Endodermal cell (in vitro differentiated cells): ENCODE data around the gene AKT1. TPM values are rescaled to one million over a fixed set of nuclear protein-coding genes. Genes with fewer than 3 reads are reported as not detected.

Experiments
- DNase-seq: peaks from one replicate; pipeline ENCODE4 v3.0.0-alpha.2; 2017
- H3K27ac ChIP-seq: 2 replicates; pipeline ENCODE4 v1.5.1; 2013; ENCODE audit warnings: mild to moderate bottlenecking, low read depth, low read length, moderate library complexity
- H3K27me3 ChIP-seq: 2 replicates; pipeline ENCODE4 v1.6.1; 2013; ENCODE audit warnings: mild to moderate bottlenecking, low read length, moderate library complexity; ENCODE audit not compliant: insufficient read depth, control insufficient read depth, poor library complexity, severe bottlenecking
- H3K36me3 ChIP-seq: 2 replicates; pipeline ENCODE4 v1.7.0; 2013; ENCODE audit warnings: mild to moderate bottlenecking, low read length, moderate library complexity; ENCODE audit not compliant: control insufficient read depth, insufficient read depth
- H3K4me1 ChIP-seq: one replicate; pipeline ENCODE4 v1.7.0; 2013; ENCODE audit warnings: low read length; ENCODE audit not compliant: control insufficient read depth, insufficient read depth
- H3K4me3 ChIP-seq: 2 replicates; pipeline ENCODE4 v1.5.1; 2013; ENCODE audit warnings: mild to moderate bottlenecking, low read length, moderate library complexity
- H3K9ac ChIP-seq: 2 replicates; pipeline ENCODE4 v1.6.1; 2013; ENCODE audit warnings: mild to moderate bottlenecking, low read length, moderate library complexity; ENCODE audit not compliant: poor library complexity, severe bottlenecking; ENCODE audit errors: extremely low read depth
- H3K9me3 ChIP-seq: 2 replicates; pipeline ENCODE4 v1.6.1; 2013; ENCODE audit warnings: mild to moderate bottlenecking, low read length, moderate library complexity; ENCODE audit not compliant: control insufficient read depth
- H3K27ac Mint-ChIP-seq: 2 replicates; pipeline ENCODE4 v1.8.0; 2020; ENCODE audit warnings: mixed read lengths
- H3K27me3 Mint-ChIP-seq: 2 replicates; pipeline ENCODE4 v1.8.0; 2021; ENCODE audit warnings: mild to moderate bottlenecking, mixed read lengths; ENCODE audit not compliant: insufficient read depth
- H3K36me3 Mint-ChIP-seq: 2 replicates; pipeline ENCODE4 v1.8.0; 2020; ENCODE audit warnings: low read depth, mixed read lengths
- H3K4me1 Mint-ChIP-seq: 2 replicates; pipeline ENCODE4 v1.8.0; 2020; ENCODE audit warnings: mixed read lengths
- H3K4me3 Mint-ChIP-seq: 2 replicates; pipeline ENCODE4 v1.8.0; 2020; ENCODE audit warnings: mild to moderate bottlenecking, moderate library complexity, mixed read lengths
- H3K9me3 Mint-ChIP-seq: 2 replicates; pipeline ENCODE4 v1.8.0; 2020; ENCODE audit warnings: mild to moderate bottlenecking, mixed read lengths
- WGBS, 2 experiments: methylation state at CpG; one replicate each; pipeline versions ENCODE4 v1.1.5 to v1.1.7; 2013; ENCODE audit warnings: missing lambda C conversion rate in 2 of 2, mixed read lengths in 1 of 2; ENCODE audit not compliant: insufficient coverage in 1 of 2, insufficient read length in 1 of 2; 5-methylcytosine and 5-hydroxymethylcytosine counted together
- total RNA-seq, 2 donors: library from RNA; stranded (reverse); fragmentation: NEBNext Ultra II Directional in 1 of 2; extraction: Animal tissue kit (Norgen Biotek cat#: 25700) in 1 of 2; gene quantifications; 2 replicates in 1 of 2; 3 replicates in 1 of 2; pipeline ENCODE4 v1.2.1, GENCODE V29; 2021
- TF ChIP-seq, protein P1 (sequence below): fragments of 200-600 bp; sonication (generic); conservative IDR thresholded peaks from 2 replicates; pipeline ENCODE4 v1.5.0; 2021; ENCODE audit warnings: antibody characterized with exemption, mild to moderate bottlenecking

The AKT1 gene
- total RNA-seq, 2 donors from 2014 or later, result 133 to 152 TPM

DNA sequence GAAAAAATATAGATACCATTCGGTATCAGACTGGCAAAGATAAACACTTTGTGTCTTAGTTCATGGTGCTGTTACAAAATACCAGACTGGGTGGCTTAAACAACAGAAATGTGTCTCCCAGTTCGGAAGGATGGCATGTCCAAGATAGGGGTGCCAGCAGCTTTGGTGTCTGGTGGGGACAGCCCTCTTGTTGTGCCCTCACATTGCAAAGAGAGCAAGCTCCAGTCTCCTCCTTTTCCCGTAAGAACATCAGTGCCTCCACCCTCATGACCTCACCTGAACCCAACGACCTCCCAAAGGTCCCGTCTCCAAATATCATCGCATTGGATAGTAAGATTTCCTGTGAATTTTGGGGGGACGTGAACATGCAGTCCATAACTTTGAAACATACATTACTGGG lies 17.7 kb upstream of the AKT1 start:
- Histone ChIP-seq H3K27me3 (no peaks in the 10 kb centered on the region), H3K9ac (no peak overlapping the region), H3K36me3 (peaks cover 5% of the 10 kb centered on the region), H3K4me1 (no peaks in the 10 kb centered on the region), H3K4me3 (no peak overlapping the region), H3K27ac (no peak overlapping the region), H3K9me3 (no peaks in the 10 kb centered on the region)
- Mint-ChIP-seq H3K27ac (no peak overlapping the region), H3K9me3 (no peaks in the 10 kb centered on the region), H3K36me3 (peaks cover 2% of the 10 kb centered on the region), H3K4me3 (no peak overlapping the region), H3K27me3 (peaks cover 3% of the 10 kb centered on the region), H3K4me1 (peaks cover 4% of the 10 kb centered on the region)
- TF ChIP-seq, protein P1, sequence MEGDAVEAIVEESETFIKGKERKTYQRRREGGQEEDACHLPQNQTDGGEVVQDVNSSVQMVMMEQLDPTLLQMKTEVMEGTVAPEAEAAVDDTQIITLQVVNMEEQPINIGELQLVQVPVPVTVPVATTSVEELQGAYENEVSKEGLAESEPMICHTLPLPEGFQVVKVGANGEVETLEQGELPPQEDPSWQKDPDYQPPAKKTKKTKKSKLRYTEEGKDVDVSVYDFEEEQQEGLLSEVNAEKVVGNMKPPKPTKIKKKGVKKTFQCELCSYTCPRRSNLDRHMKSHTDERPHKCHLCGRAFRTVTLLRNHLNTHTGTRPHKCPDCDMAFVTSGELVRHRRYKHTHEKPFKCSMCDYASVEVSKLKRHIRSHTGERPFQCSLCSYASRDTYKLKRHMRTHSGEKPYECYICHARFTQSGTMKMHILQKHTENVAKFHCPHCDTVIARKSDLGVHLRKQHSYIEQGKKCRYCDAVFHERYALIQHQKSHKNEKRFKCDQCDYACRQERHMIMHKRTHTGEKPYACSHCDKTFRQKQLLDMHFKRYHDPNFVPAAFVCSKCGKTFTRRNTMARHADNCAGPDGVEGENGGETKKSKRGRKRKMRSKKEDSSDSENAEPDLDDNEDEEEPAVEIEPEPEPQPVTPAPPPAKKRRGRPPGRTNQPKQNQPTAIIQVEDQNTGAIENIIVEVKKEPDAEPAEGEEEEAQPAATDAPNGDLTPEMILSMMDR, result no peak
- 83 to 95% methylated on average over 5 to 7 of the region's 7 CpGs for WGBS, 2 experiments
- no peak for DNase-seq

DNA sequence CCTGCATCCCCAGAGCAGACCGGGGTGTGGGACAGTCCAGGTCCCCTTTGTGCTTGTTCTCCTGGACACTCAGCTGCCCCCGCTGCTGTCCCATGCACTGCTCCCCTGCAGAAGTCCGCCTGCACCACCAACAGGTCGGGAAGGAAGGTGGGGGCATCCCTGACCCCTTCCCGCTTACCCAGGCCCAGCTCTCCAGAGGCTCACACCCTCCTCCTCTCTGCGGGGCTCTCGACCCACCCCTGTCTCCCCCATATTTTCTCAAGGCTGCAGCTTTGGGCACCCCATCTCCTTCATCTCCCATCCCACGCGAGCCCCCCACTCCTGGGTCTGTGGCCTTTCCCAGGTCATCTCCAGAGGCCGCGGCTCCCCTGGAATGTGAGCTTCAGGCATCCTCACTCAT lies 14.8 kb upstream of the AKT1 start:
- DNase-seq, result no peak
- peaks cover 6% of the 10 kb centered on the region for H3K27me3 ChIP-seq
- no peaks in the 10 kb centered on the region for H3K36me3 ChIP-seq
- Mint-ChIP-seq H3K9me3 (no peaks in the 10 kb centered on the region), H3K36me3 (no peaks in the 10 kb centered on the region), H3K4me1 (no peaks in the 10 kb centered on the region), H3K27me3 (peaks cover 7% of the 10 kb centered on the region), H3K4me3 (no peak overlapping the region), H3K27ac (no peak overlapping the region)
- H3K9ac ChIP-seq, result no peak overlapping the region
- 90 to 91% methylated on average over 6 to 10 of the region's 11 CpGs for WGBS, 2 experiments
- no peaks in the 10 kb centered on the region for H3K9me3 ChIP-seq
- H3K4me1 ChIP-seq, result no peaks in the 10 kb centered on the region
- TF ChIP-seq, protein P1, result no peak
- H3K4me3 ChIP-seq, result no peak overlapping the region
- H3K27ac ChIP-seq, result no peak overlapping the region

DNA sequence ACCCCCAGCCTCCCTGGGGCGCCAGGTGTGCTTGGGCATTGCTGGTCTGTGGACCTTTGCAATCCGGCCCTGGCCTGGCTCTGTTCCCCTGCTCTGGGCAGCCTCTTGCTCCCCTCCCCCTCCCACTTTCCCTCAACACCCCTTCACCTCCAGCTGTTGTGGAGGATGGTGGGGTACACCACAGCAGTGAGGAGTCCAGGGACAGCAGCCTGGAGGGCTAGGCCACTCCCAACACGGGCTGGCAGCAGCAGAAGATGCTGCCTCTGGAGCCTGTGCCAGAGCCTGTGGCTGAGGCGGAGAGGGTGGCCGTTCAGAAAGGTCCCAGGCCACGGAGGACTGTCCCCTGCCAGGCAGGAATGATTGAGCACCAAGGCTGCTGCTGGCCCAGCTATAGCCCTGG lies 12.9 kb upstream of the AKT1 start:
- Mint-ChIP-seq H3K4me3 (no peak overlapping the region), H3K27ac (no peak overlapping the region), H3K36me3 (no peaks in the 10 kb centered on the region), H3K27me3 (peaks cover 7% of the 10 kb centered on the region), H3K9me3 (no peaks in the 10 kb centered on the region), H3K4me1 (no peaks in the 10 kb centered on the region)
- Histone ChIP-seq H3K9me3 (no peaks in the 10 kb centered on the region), H3K4me3 (no peak overlapping the region), H3K27ac (no peak overlapping the region), H3K27me3 (peaks cover 6% of the 10 kb centered on the region), H3K4me1 (no peaks in the 10 kb centered on the region), H3K9ac (no peak overlapping the region), H3K36me3 (no peaks in the 10 kb centered on the region)
- DNase-seq, result no peak
- TF ChIP-seq, protein P1, result no peak
- WGBS, 2 experiments, result 84 to 88% methylated on average over 6 of the region's 6 CpGs
